ENCODE data around the gene ATP1A4.

ATP1A4 gene

DNA sequence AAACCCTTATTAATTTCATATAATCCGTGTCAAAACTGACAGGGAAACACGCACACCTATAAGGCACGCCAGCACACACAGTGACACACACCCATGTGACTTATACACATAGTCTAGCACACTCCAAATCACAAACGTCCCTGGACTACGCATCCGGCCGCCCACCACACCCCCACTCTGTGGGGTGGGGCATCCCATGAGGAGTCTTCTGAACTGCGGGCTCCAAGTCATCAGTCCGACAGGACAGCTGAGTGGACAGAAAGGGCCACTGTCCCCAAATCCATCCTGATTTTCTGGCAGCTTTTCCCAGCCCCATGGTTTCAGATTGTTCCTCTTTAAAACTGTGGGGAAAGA is 54.6 kb downstream of the ATP1A4 start:
- DNase-seq (ENCODE audit: low read depth, low spot score): peak; percentile 67

DNA sequence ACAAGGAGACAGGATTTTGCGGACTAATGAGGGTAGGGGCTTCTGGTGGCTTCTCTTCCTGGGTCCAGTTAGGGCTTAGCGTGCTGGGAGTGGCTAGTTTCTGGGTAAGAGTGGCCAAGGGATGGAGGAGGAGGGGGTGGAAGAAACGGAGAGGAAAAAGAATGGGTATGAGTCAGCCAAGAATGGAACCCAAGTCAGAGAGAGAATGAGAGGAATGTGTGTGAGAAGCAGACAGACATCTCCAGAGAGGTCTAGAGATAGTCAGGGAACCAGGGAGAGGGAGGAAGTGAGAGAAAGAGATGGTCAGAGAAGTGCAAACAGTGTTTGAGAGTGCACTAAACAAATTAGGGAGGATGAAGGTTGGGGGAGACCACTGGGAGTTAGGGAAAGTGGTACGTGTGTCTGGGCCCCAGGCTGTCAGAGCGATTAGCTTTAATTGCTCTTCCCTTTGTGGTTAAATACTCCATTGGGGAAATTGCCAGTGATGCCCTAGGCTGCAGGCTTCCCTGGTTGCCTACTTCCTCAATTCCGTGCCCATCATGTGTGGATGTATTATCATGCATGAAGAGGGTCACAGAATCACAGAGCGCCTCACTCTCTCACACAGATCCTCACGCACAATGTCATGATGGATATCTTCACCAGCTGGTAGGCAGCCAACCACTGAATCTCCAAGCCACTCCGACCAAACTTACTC is 55.2 kb downstream of the ATP1A4 start:
- DNase-seq (ENCODE audit: low read depth, low spot score): peak; percentile 93

DNA sequence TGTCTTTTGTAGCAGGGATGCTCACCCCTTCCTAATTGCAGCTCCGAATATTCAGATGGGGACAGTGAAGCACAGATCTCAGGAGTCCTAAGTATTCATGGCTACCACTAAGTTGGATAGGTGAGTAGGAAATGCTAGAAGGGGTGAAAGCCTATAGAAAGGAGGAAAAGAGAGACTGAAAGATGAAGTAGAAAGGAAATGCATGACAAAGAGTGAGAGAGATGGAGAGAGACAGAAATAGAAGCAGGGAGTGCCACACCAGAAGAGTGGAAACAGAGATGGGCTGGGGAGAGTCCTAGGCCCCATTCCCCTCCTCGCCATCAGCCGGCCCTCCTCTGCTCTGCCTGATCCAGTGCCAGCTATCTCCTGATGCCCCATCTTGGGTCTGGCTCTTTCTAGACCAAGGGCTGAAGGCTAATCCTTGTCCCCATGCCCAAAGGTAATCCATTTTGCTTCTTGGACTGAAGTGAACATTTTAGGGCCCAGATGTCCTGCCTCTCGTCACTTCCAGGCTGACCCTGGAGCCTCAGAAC is 55.8 kb downstream of the ATP1A4 start:
- DNase-seq (ENCODE audit: low read depth, low spot score): no peak

DNA sequence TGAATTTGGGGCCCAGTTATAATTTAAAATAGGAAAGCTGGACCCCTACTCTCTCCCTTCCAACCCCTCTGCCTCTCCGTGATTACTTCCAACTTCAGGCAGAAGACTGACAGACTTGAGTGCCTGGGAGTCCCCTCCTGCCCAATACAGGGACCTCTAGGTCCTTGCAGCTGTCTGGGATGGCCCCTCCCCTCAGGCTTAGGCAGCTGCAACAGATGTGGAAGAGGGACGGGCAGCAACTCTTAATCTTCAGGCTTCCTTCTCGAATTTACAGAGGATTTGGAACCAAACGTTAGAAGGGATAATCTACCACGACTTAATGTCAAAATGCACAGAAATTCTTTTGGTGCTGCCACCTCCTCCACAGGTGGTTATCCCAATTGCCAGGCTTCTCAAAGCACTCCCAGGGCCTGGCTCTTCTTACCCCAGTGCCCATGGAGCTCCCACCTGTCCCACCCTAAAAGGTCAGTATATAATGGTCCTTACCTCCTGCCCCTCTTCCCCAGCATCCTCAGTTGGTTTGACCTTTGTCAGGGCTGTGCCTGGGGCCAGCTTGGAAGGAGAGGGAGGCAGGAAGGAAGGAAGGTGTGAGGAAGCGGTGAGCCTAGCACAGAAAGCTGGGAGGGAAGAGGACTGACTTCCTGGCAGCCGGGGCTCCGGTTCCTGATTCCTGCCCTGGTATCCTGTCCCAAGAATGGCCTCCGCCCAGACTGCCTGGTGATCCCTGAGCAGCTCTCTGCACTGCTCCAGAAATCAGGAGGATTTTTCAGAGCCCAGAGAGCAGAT is 56.6 kb downstream of the ATP1A4 start:
- no peak for DNase-seq (ENCODE audit: low read depth, low spot score)

DNA sequence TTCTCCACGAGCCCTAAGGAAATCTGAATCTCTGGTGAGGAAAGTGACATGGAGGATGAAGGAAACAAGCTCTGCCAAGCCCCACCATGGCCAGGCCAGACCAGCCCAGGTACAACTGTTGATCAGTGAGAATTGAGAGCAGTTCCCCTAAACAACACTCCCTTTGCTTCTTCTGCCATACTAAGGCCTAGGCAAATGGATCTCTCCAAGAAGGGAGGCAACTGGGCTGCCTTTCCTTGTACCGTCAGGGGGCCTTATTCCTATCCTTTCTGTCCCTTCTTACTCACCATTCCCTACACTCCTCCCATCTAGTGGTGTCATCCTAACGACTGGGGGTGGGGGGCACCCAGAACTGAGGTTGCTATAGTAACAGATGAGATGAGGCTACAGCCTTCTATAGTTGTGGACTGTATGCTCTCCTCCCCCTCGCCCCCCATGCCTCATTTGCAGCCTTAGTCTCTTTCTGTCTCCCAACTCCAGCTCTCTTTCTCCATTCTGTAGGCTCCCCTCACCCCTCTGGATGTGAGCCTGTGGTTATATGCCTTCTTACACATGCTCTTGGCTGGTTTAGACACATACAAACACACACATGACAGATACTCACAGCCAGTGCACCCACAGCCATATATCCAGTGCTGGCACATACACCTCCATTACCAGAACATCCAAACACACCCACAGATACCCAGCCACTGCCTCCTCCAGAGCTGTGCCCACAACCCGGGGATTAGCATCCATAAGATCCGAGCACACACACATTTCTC is 57.3 kb downstream of the ATP1A4 start:
- DNase-seq (ENCODE audit: low read depth, low spot score): no peak

DNA sequence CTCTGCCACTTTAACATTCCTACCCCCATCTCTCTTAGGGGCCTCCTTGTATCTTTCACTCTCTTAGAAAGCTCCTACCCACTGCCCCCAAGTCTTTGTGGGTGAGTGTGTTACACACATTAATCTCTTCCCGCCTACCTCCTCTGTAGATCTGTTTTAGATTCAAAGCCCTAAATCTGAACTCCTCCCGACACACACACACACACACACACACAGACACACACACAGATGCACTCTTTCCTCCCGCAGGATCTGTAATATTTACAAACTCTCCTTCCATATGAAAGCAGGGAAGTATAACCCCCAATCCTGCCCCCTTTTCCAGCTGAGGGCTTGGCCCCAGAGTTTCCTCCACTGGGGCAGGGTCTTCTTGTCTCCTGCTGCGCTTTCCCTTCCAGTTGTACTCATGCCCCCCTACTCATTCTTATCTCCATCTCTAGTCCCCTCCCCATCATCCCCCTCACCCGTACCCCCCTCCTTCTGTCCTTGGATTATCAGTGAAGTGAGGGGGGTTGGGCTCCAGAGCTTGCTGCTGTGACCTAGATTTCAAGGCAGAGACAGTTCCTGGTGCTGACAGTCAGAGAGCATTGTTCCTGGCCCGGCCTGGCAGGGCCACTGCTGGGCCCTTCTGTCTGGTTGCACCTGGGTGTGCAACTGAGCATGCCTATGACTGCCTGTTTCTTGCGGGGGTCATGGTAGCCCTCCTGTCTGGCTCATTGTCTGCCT is 58.1 kb downstream of the ATP1A4 start:
- peak; percentile 25 for DNase-seq (ENCODE audit: low read depth, low spot score)

DNA sequence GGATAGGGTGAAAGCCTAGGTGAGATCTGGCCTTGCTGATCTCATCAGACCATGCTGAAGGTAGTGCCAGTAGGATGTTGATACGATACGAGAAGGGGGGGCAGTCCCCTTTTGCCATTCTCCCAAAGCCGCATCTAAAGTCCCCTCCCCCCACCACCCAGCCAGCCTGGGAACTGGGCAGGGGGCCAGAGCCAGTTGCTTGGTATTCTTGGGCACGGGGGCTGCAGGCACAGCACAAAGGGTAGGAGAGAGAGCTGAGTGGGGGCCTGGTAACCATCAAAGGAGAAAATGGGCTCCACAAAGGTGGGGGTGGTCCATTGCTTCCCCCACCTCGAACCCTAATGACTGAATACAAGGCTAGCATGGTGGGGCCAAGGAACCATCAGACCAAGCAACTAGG is 59.2 kb downstream of the ATP1A4 start:
- peak; percentile 37 for DNase-seq (ENCODE audit: low read depth, low spot score)

DNA sequence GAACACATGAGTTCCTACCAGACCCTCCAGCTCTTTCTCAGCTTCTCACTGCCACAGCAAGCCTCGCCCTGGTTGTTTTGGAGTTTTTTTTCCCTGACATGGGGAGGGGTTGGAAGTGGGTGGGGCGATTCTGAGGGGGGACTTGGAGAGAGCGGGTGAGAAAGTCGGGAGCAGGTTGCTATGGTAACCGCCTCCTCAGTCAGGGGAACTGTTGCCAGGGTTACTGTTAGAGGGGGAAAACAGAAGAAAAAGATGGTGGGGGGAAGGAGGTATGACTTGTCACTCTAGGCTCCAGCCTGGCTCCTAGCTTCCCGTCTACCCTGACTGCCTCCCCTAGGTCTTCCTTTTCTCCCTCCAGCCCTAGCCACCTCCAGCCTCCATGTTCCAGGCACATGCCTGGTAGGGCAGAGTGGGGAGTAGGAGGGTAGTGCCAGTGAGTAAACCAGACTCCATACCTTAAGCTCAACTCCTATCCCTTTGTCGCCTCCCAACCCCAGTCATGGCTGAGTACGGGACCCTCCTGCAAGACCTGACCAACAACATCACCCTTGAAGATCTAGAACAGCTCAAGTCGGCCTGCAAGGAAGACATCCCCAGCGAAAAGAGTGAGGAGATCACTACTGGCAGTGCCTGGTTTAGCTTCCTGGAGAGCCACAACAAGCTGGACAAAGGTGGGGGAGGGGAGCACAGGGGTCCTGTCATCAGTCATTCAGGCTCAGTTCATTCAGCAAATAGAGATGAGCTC is 59.8 kb downstream of the ATP1A4 start:
- DNase-seq (ENCODE audit: low read depth, low spot score): peak; percentile 62

DNA sequence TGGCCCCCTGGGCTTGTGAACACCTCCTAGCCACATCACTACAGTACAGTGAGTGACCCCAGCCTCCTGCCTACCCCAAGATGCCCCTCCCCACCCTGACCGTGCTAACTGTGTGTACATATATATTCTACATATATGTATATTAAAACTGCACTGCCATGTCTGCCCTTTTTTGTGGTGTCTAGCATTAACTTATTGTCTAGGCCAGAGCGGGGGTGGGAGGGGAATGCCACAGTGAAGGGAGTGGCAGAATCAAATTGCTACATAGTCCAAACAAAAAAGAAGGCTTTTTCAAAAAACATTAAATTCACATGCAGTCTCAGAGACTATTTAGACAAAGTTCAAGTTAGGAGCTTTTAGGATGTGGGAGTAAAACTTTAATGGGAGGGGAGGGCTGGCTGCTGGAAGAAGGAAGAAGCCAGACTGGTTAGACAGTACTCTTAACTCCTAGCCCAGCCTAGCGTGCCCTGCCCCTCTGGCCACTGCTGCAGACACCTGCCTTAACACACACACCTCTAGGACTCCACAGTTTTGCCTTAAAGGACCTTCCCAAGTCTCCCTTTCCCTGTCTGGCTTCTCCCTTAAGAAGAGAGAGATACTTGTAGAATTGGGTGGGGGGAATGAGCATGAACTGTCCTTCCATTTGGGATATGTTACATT is 63.2 kb downstream of the ATP1A4 start:
- DNase-seq (ENCODE audit: low read depth, low spot score): no peak

DNA sequence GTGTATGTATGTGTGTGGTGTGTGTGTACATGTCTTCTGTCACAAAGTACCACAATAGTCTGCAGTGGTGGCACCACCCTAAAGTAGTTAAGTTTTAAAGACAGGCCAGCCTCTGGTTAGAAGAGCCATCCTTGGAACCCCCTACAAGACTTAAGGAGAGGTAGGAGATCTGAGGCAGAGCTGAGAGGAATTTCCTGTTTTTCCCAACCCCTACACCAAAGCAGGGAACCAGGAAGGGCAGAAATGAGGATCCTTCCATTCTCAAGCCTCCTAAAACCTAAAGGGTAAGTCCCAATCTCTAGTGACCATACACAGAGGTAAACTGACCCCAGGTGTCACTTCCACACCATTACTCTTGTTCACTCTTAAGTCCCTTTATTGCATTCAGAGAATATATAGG is 64.9 kb downstream of the ATP1A4 start:
- DNase-seq (ENCODE audit: low read depth, low spot score): no peak

DNA sequence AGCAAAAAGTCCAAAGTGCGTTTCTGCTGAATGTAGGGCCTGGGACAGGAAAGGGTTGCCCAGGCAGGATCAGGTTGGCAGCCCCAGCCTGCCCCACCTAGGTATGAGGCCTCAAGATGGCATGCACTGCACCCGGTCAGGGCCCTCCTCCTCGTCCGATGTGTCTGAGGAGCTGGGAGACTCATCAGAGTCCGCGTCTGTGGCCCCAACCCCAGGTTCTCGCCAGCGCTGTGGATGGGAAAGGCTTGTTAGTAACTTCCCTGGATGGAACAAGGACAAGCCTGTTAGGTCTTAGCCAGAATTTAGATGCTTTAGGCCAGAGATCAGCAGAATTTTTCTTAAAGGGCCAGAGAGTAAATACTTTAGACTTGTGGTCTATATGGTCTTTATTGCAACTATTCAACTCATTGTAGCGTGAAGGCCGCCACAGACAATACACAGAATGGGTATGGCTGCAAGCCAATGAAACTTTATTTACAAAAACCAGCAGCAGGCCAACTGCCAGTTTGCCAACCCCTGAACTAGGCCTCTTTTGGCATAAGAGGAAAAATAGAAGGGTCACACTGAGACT is 66.2 kb downstream of the ATP1A4 start:
- DNase-seq (ENCODE audit: low read depth, low spot score): peak; percentile 62

DNA sequence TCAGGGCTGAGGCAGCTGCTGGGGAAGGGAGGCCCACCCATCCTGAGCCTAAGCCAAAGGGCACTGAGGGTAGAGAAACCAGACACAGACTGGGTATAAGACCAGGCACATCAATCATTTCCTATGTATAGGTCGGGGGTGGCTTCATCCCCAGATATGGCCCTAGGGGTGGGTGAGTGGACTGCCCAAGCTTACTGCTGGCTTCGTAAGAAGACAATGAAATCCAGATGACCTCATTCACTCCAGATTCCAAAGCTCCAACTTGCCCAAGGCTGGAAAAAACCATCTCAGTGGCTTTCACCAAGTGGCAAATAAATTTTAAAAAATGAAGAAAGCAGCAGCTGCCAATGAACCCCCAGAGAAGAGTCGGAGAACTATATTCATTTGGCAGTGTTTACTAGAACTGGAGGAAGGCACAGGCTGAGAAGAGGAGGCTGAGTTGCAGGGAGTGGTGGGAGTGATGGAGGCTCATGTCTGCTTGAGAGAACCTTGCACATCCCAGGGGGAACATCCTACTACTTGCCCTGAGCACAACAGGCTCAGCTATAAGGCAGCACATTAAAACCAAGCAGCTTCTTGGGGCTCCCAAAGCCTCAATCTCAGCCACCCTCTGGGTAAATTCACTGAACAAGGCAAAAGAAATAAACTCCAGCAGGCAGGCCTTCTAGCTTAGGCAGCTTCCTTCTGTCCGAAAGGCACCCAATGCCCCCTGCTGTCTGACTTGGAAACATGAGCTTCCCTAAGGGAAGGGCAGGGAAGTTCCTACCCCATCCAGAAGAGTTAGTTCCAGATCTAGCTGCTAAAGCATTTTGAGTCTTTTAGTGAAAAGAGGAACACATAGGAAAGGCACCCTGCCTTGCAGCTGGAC is 67.9 kb downstream of the ATP1A4 start:
- DNase-seq (ENCODE audit: low read depth, low spot score): peak; percentile 80

DNA sequence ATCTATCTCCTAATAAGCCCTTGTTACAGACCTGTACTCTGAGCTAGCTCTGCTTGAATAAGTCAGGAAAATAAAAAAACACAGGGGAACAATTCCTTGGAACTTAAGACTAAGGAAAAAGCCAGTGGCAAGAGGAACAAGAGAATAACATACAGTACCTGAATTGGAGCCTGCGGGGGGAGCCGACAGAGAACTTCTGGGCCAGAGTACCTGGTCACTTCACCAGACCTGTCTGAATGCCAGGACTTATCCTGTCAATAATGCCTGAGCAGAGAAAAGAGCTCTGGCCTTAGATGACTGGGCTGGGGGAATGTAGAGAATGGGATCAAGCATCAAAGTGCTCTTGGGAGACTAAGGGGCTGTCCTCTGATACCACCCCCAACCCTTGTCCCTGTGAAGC is 68.9 kb downstream of the ATP1A4 start:
- no peak for DNase-seq (ENCODE audit: low read depth, low spot score)

DNA sequence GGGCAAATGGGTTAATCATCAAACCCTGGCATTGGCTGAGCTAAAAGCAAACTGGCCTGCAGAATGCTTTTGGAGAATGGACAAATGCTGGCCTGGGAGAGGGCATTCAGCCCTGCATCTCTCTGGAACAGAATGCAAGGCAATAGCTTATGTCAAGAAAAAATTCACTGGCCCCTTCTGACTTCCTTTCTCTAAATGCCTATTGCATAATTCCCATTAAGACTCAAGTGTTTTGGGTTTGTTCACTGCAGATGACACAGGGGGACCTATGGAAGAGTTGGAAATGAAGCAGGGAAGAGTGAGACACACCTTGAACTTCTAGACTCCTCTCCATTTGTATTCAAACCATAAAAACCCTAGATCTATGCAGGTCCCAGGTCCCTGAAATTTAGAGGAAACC is 69.7 kb downstream of the ATP1A4 start:
- DNase-seq (ENCODE audit: low read depth, low spot score): no peak

DNA sequence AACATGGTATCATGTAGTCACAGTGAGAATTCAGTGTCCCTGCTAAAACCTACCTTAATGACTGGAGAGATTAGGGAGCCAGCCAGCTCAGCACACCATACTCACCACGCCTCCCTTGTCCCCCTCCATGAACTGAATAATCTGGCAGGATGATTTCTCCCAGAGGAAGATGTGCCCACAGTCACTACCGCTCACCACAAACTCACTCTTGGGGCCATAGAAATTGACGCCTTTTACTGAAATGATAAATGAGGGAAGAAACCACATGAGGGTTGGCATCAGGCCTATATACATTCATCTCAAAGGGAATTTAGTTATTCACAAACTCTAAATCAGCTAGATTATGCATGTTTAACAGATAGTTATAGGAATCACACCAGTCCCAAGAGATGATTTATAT is 71.1 kb downstream of the ATP1A4 start:
- DNase-seq (ENCODE audit: low read depth, low spot score): peak; percentile 53

DNA sequence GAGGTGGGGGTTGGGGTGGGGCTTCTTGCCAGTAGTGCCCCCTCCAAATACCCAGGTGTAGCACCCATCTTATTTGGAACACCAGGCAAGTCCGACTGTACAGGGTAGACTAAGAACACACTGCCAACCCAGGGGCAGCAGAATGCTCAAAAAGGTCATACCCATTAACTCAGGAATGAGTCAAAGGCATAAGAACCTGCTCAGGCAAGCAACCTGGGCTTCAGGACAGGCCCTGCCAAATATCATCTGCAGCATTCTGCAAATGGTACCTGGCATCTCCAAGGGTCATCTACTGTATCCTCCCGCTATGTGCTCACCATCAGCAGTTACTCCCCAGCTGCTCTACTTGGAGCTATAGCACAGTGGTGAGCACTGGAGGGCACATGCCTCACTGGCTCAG is 73.2 kb downstream of the ATP1A4 start:
- no peak for DNase-seq (ENCODE audit: low read depth, low spot score)

DNA sequence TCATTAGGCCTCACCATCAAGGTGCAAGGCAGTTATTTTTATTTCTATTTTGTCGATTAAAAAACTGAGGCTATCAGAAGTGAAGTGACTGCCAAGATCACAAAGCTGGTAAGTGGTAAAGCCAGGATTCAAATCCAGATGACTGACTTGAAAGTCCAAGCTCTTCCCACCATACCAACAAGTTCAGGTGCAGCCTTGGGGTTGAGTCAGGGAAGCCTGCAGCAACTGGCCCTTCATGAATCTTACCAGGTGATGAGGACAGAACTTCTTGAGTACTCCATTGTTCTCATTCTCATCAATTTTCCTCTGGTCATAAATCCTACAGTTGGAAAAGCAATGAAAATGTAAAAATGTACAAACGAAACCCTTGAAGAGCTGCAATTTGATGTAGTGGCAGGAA is 73.9 kb downstream of the ATP1A4 start:
- DNase-seq (ENCODE audit: low read depth, low spot score): no peak

DNA sequence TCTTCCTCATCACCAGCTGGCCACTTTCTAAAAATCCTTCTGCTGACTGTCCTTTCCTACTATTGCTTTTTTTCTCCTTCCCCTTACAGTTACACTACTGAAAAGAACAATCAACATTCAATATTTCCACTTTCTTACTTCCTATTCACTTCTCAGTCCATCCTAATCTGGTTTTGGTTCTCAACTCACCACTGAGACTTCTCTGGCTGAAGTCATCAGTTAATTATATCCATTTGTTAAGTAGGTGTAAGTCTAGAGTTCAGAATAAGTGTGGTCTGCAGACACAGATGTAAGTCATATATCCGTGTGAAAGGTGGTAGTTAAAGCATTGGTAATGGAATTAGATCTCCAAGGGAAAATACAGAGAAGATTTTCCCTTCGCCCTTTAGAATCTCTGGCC is 75.2 kb downstream of the ATP1A4 start:
- no peak for DNase-seq (ENCODE audit: low read depth, low spot score)

DNA sequence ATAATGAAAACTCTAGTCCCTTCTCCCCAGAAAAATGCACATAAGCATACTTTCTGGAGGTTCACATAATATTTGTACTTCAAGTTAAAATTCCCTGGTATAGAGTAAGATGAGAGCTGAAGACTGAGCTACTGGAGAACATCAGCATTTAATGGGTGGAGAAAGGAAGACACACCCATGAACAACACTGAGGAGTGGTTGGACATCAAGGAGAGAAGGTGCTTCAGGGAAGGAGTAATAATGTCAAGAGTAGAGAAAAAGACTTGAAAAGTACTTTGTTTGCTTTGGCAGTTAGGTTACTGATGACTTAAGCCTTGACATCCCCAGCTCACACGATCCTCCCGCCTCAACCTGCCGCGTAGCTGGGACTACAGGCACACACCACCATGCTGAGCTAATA is 75.6 kb downstream of the ATP1A4 start:
- DNase-seq (ENCODE audit: low read depth, low spot score): no peak

Measured in astrocyte of the hippocampus (primary cell).